ENCODE measurements around the gene C1orf216.
"Not testable (repeated sequence)": the region's sequence is repeated elsewhere in the genome, so short reads cannot be mapped to it uniquely, and the experiment has no call there.

The C1orf216 gene, protein sequence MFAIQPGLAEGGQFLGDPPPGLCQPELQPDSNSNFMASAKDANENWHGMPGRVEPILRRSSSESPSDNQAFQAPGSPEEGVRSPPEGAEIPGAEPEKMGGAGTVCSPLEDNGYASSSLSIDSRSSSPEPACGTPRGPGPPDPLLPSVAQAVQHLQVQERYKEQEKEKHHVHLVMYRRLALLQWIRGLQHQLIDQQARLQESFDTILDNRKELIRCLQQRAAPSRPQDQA
- 8.2 to 23.8 reads per million in 2 donors for total RNA-seq

DNA sequence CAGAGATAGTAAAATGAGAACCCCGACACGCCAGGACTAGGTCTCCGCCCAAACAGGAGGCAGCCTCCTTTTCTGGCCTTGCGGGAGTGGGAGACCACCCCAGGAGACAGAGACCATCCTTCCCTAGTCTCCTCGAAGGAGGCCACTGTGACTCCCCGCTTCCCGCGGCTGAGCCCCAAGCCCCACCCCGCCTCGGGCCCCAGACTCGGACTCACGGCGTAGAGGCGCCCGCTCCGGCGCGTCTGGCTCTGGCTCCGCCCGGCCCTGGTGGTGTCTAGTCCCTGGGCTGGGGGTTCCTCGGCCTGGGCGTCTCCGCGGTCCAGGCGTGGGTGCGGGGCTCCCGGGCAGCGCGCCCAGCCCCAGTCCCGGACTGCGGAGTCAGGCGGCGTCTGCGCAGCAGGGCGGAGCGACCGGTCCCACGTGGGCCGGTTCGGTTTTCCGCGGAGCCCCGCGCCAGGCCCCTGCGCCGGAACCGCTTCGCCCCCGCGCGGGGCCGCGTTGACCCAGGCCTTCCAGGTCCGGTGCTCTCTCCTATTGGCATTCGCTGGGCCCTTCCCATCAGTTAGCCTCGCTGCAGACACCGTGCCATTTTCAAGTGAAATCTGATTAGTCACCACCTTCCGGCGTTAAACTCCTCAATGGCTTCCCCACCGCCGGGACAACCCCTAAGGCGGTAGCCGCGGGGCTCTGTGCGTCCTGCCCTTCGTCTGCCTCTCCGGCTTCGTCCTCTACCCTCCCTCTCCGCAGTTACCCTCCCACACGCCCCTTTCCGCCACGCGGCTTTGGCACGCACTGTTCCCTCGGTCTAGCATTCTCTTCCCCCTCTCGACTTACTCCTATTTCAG is at the start of gene C1orf216:
C1orf216 (minus strand) TSS at position 393 of the 845 bp plus-strand sequence. CDS start 2,563 bp downstream, outside the sequence.
- DNase-seq = peak; percentile 54

DNA sequence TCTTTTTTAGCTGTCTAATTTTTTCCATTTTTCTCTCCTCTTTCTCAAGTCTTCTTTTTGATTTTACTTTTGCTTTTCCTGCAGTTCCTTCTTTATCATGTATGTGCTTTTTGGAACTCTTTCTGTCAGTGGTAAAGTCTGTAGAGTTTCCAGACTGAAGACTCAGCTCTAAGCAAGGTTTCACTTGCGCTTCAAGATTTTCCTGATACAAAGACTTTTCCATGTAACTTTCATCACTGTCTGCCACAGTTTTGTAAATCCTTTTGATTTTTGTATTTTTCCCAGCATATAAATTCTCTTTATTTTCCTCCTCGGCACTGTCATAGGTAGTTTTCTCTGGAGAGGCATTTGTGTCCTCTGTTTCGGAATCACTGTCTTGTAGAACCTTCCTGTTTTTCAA is 45.6 kb upstream of the C1orf216 start:
- DNase-seq = no peak

DNA sequence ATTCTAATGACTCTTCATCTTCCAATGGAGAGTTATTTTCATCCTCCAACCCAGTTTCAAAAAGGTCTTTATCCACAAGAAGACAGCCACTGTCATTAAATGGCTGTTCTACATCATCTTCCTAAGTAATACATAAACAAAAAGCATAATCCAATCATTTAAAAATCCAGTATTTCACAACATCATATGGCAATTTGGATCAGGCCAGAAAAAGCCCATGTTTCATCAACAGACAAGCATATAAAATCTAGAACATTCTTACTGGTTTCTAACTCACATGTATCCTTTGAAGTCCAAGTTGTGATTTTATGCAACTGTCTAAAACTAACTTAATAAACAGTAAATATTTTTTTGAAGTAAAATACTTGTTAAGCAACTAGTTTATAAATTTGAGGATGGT is 44.5 kb upstream of the C1orf216 start:
- DNase-seq = no peak

DNA sequence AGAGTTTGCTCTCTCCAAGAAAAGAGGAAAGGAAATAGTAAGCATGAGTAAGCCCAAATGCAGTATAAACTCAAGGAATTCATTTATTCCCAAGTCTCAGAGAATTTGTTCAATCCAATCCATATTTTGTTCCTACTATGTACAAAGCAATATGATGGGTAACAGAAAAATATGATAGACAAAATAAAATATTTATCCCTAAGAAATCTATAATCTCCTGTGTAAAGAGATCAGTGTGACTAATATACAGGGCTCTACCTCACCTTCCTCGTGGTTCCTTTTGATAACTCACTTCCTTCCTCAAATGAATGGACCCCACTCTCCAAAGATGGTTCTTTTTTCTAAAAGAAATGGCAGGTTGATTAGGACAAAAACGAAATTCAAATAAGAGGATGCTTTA is 43.5 kb upstream of the C1orf216 start:
- no peak for DNase-seq

DNA sequence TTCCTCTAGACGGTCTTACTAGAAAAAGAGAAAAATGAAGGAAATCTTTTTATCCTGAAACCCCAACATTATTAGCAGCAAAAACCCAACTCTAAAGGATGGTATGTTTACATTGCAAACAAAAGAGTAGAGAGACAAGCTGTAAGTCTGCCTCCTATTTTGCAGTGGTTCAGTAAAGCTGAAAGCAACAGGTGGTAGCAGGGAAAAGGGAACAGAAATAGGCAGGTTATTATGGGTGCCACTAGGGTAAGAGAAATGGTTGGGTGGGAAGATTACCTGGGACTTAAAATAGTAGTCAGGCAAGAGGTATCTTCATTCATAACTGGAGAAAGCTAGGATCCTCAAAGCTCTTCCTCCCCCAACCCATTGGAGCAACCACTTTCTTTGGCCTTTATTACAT is 37.4 kb upstream of the C1orf216 start:
- DNase-seq = no peak

DNA sequence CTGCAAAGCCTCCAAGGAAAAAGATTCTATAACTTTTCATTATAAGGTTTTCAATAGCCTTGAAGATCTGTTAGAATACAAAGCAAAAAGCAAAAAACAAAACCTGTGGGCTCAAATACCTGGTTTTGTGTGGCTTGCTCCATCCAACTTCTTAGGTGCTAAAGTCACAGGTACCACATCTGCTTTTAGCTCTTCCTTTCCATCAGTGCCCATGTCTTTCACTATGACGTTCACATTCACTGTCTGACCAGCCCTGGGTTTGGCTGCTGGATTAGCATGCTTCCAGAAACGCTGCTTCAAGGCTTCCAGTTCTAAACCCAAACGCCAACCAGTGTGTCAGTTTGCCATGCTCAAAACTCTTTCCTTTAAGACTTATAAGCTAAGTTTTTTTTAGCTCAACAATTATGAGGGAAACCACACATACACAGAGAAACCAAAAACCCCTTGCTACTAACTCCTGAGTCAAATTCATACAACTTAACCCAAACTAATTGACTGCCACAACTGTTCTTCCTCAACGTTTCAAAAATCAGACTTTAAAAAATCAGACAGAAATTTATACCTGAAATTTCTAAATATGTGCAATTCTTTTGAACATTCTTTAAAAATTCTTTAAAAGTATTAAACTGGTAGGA is 35.1 kb upstream of the C1orf216 start:
- DNase-seq = no peak

DNA sequence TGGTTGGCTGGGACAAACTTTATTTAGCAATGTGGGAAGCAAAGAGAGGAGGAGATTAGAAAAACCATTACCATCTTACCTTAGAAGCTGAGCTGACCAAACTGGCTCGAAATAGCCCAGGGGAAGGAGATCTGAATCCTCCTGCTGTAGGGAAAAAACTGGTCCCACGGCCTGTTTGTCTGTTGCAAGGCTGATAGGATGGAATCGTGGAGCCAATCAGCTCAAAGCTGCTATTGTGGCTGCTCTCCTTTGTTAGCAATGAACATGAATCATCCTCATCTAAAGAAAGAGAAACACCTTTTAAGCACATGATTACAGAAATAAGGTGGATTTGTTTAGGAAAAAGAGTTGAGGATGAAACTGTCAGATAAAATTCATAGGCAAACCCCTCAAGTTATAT is 29.6 kb upstream of the C1orf216 start:
- no peak for DNase-seq

DNA sequence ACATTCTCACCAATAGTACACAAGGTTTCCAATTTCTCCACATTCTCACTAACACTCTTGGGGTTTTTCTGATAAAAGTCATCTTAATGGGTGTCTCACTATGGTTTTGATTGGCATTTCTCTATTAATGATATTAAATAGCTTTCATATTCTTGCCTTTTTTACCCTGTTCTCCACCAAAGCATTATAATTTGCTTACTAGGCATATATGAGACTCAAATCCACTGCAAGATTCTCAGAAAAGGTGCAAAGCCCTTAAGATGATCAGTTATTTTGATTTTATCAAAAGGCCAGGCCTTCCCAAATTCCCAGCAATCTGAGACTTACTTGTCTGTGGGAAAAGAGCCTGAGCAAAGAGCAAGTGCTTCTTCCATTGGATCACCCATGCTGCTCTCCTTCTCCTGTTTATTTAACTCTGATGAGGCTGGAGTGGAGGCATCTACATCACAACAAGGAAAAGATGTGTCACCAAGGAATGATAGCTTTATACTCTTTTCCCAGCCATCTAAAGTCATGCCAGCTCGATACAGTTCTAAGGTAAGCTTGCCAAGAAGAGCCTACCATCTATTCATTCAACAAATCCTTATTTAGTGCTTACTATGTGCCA is 26.5 kb upstream of the C1orf216 start:
- no peak for DNase-seq

DNA sequence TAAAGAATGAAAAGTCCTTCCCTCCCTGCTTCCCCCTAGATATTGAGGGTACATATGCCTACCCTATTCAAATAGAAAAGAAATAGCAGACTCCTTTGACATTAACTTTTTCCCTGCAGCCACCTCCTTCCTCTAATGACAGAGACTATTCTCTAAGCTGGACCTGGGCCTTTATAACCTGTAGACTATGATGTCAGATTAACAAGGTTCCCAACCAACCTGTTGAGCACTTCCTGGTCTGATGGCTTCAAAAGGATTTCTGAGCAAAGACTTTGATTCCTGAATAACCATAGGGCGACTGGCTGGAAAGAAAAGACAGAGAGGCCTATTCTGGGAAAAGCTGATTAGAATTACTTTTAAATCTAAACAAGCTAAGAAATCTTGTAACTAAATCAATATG is 18.4 kb upstream of the C1orf216 start:
- no peak for DNase-seq

DNA sequence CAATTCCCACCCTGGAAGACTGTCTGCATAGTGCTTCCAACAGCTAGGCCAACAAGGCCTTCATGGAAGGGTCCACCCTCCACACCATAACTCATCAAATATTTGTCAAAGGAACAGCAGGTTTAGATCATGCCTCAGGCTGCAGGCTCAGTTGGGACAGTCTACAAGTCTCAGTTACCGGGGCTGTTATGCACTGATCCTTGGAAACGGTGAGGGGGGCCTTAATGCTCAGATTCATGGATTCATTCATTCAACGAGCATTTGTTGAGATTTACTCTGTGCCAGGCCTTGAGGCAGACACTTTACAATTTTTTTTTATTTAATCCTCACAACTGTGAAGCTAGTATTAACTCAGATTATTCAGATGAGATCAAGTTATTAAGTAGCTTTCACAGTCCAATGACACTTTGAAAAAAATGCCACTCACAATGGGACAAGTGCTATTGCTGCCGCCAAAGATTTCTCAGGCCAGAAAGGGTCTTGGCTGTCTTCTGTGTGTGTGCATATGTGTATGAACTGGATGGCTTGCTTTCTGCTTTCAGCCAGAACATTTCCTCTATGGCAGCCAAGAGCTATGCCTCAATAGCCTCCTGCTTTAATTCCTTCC is 8.9 kb upstream of the C1orf216 start:
- DNase-seq = no peak

DNA sequence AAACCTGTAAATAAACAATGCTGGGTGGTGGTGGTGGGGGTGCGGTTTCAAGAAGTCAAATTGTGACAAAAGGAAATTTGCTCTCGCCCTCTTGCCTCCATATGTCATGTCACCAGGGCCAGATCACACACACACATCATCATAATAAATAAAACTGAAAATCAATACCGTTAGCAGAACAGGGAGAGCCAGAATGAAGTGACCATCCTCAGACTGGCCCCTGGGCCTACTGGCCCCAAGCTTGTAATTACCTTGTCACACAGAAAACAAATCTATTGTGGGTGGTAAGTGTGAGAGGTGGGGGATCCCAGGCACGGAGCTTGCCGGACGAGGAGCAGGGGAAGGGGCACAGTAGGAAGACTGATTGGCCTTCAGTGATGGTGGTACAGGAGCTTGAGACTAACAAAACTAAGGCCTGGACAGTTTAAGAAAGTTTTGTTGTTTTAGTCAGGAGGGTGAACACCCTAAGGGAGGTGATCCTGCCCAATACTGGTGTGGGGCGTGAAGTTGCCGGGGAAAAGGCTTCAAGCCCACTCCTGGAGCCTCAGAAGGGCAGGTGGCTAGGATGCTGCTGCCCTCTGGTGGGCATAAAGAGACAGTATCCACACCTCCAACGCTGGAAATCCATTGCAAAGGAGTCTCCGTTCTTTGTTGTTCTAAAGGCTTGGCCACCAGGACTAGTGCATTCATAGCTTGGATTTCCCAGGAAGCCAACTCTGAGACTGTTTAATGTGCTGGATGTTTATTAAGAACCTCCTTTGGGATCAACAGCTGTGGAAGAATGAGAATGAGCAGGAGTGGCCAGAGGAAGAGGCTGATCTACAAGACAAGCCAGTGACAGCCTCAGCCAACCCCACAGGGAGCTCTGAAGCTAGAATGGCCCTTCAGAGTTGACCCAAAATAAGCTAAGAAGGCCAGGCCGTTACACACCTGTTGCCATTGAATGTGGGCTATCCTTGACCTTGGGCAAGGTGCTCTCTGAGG is 8.1 kb upstream of the C1orf216 start:
- DNase-seq = peak; percentile 34

DNA sequence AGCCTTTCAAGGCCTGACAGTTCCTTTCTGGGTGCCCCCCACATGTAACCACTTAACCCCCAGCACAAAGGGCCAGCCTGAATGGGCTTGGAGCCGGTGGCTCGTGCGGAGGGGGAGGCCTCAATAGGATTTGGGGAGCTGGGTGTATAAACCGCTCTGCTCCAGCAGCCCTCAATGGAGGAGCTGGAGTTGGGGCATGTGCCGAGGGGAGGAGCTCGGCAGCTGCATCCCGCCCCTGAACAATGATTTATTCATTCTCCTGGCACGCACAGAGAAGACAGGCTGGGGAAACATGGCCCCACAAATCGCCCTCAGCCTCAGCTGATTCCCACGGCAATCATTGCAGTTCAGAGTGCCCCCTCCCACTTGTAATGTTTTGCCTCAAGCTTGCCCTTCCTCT is 6.9 kb upstream of the C1orf216 start:
- DNase-seq = no peak

DNA sequence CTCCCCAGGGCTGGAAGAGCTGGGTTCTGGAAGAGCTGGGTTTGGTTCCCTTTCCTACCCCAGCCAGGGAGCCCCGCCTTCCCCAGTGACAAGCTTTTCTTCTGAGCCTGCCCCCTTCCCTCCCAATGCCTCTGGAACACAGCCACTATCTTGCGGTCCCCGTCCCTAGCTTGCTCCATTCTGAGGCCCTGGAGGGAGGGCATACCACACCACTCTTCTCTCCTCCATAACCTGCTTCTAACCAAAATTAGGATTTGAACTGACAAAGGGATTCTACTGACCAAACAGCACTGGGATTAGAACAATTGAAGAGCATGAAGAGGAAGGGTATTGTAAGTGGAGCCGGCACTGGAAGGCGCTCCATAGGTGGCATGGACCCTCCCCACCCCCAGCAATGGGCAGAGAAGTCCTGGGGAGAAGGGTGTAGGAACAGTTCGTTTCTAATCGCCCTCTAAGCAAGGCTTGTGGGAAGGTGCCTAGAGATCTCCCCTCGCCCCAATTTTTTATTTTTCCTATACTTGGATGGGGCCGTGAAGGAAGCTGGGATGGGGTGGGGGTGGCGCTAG is 690 bp downstream of the C1orf216 start:
- DNase-seq = no peak

DNA sequence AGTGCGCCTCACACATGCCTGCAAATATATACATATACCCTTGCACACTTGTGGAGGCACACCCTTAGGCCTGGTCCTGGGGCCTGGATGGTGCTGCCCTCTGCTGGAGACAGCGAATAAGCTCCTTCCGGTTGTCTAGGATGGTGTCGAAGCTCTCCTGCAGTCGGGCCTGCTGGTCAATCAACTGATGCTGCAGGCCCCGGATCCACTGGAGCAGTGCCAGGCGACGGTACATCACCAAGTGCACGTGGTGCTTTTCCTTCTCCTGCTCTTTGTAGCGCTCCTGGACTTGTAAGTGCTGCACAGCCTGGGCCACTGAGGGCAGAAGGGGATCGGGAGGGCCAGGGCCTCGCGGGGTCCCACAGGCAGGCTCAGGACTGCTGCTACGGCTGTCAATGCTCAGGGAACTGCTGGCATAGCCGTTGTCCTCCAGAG is 3.1 kb downstream of the C1orf216 start:
- DNase-seq = peak; percentile 73

DNA sequence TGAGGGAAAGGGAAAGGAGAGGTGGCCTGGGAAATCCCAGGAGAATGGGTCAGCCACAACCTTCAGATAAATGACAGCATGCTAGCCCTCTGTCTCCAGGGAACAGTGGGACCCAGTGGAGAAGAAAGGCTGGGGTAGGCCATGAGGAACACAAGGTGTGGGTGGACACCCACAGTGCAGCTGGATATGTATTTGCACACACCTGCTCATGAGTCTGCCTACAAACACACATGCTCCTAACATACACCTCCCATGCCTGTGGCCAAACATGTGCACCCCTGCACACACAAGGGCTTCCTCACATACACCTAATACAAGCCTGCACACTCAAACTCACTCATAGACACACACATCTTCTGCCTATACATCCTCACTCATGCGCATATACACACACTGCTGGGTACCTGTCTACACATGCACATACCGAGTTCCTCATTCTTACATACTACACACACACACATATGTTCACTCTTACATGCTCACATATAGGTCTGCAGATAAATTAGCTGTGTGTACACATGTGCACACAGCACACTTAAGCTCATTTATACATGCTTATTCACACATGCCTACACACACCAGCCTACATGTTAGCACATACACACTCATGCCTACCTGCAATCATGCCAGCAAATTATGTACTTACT is 3.6 kb downstream of the C1orf216 start:
- no peak for DNase-seq

DNA sequence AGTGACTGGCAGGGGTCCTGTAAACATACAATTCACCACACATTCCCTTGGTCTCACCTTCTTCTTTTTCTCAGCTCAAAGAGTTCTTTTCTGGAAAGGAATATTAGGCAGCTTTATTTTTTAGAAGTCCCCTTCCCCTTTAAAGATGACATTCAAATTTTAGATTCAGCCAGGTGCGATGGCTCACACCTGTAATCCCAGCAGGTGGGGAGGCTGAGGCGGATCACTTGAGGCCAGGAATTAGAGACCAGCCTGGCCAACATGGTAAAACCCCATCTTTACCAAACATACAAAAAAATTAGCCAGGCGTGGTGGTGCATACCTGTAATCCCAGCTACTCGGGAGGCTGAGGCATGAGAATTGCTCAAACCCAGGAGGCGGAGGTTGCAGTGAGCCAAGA is 7.6 kb downstream of the C1orf216 start:
- DNase-seq = not testable (repeated sequence)

DNA sequence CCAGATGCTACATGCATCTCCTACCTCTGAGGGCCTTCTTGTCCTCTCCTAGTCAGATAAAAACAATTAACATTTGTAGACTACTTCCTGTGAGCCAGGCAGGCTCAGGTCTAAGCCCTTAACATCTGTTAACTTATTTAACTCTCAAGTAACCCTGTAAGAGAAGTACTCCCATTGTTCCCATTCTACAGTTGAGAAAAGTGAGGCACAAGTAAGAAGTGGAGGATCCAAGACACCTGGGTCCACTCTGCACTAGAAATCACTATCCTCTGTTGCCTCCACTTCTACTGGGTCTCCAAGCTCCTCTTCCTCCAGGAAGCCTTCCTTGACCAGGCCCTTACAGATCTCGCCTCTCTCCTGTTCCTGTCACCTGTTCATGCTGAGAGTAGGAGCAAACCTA is 9.7 kb downstream of the C1orf216 start:
- no peak for DNase-seq

DNA sequence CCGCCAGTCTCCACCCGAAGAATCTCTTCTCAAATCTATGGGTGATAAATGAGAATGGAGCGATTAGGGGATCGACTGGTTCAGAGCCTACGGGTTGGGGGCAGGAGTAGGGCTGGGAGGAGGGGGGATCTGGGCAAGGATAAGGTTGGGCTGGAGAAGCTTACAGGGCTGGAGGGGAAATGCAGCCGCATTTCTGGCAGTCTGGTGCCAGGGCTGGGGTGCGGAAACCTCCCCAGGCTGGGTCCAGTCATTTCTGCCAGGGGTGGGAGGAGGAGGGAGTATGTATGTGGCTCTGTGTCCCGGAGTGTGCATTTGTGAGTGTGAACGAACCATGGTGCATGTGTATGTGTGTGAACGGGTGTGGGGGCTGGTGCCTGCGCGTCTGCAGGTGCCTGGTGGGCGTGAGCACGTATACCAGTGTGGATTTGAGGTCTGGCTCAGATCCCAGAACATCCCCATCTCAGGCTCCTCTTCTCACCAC is 10.2 kb downstream of the C1orf216 start:
- DNase-seq = no peak

DNA sequence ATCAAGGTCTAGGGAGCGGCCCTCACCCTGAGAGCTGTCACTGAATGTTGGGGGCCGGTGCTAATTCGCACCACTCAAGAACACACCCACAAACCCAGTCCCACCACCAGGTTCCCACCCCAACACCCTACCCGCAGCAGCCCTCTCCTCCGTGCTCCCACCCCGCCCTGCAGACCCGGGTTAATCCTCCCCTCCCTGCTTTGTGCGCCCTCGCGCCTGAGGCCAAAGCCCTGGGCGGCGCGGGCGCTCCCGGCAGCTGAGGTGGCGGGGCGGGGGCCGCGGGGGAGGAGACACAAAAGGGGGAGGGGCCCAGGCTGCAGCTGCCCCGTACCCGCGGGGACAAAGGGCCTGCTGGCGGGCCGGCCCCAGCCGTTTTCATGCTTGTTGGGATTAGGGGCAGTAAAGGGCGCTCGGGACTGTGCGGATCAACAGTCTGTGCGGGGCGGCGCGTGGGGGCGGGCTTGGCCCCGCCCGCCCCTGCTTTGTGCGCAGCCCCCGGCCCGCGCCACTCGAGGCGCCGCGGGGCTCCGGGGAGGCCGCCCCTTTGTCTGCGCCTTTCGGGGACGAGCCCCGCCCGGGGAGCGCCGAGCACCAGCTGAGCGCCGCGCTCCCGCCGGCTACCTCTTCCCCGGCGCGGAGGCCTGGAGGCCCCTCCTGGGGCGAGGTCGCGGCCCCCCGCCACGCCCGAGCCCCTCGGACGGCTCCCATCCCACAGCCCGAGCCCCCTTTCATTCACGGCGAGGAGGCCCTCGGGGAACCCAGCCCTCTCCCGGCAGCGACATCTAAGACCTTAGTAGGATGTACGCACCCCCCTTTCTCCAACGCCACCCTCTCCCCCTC is 10.9 kb downstream of the C1orf216 start:
- DNase-seq = peak; percentile 4
